HFFc6 (cell line): Measurements from ENCODE around the gene IGF1R. TPM values are rescaled to one million over a fixed set of nuclear protein-coding genes. Genes with fewer than 3 reads are reported as not detected.

Source experiments
- DNase-seq: peaks from one replicate; pipeline ENCODE4 v3.0.0-alpha.2; 2018
- H3K27ac Mint-ChIP-seq: 2 replicates; pipeline ENCODE4 v1.8.0; 2020; ENCODE audit warnings: mild to moderate bottlenecking, mixed read lengths
- H3K27me3 Mint-ChIP-seq: 2 replicates; pipeline ENCODE4 v1.8.0; 2021; ENCODE audit warnings: mild to moderate bottlenecking, moderate library complexity, mixed read lengths; ENCODE audit not compliant: insufficient read depth
- H3K36me3 Mint-ChIP-seq: 2 replicates; pipeline ENCODE4 v1.8.0; 2021; ENCODE audit warnings: low read depth, mixed read lengths
- H3K4me1 Mint-ChIP-seq: 2 replicates; pipeline ENCODE4 v1.8.0; 2020; ENCODE audit warnings: low read depth, mixed read lengths
- H3K4me3 Mint-ChIP-seq: 2 replicates; pipeline ENCODE4 v1.8.0; 2020; ENCODE audit warnings: mild to moderate bottlenecking, moderate library complexity, mixed read lengths
- H3K9me3 Mint-ChIP-seq: 2 replicates; pipeline ENCODE4 v1.8.0; 2020; ENCODE audit warnings: mild to moderate bottlenecking, mixed read lengths
- total RNA-seq, 6 experiments: library from RNA; stranded (reverse); fragmentation: NEBNext Ultra II Directional; extraction: Animal tissue kit (Norgen Biotek cat#: 25700); gene quantifications; 2 replicates in 1 of 6; 3 replicates in 5 of 6; pipeline ENCODE4 v1.2.3, GENCODE V29; 2021
- TF ChIP-seq, protein P1 (sequence below): fragments of 200-600 bp; sonication (generic); IDR thresholded peaks from 2 replicates; pipeline ENCODE4 v1.5.0; 2021; ENCODE audit warnings: antibody characterized with exemption, mild to moderate bottlenecking

Gene IGF1R
- total RNA-seq, 6 experiments from 2014 or later = 46.7 to 61.9 (median 50.1) TPM

DNA sequence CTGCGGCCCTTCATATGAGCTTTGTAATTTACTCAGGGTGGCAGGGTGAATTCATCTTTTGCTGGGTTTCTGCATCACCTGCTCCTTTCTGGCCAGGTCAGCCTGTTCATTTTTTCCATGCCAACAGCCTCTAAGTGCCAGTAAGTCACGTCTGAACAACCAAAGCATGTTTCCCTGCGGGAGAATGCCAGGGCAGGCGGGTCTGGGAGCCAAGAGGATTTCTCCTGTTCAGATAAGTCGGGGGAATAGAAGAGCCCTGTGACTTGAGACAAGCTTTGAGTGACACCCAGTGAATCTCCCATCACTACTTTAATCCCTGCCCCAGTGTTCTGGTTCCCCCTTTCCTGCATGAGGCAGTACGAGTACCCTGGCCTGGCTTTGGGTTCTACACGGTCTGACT lies 206.2 kb downstream of the IGF1R start:
- H3K27ac Mint-ChIP-seq = peak overlapping the region; percentile 82
- no peaks in the 10 kb centered on the region for H3K9me3 Mint-ChIP-seq
- peaks cover 97% of the 10 kb centered on the region for H3K4me1 Mint-ChIP-seq
- peaks cover 6% of the 10 kb centered on the region; the same call in 1 of the 2 replicates for H3K36me3 Mint-ChIP-seq
- TF ChIP-seq, protein P1, sequence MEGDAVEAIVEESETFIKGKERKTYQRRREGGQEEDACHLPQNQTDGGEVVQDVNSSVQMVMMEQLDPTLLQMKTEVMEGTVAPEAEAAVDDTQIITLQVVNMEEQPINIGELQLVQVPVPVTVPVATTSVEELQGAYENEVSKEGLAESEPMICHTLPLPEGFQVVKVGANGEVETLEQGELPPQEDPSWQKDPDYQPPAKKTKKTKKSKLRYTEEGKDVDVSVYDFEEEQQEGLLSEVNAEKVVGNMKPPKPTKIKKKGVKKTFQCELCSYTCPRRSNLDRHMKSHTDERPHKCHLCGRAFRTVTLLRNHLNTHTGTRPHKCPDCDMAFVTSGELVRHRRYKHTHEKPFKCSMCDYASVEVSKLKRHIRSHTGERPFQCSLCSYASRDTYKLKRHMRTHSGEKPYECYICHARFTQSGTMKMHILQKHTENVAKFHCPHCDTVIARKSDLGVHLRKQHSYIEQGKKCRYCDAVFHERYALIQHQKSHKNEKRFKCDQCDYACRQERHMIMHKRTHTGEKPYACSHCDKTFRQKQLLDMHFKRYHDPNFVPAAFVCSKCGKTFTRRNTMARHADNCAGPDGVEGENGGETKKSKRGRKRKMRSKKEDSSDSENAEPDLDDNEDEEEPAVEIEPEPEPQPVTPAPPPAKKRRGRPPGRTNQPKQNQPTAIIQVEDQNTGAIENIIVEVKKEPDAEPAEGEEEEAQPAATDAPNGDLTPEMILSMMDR = no peak
- no peak for DNase-seq
- peak overlapping the region; percentile 22 for H3K4me3 Mint-ChIP-seq
- H3K27me3 Mint-ChIP-seq = peaks cover 3% of the 10 kb centered on the region

DNA sequence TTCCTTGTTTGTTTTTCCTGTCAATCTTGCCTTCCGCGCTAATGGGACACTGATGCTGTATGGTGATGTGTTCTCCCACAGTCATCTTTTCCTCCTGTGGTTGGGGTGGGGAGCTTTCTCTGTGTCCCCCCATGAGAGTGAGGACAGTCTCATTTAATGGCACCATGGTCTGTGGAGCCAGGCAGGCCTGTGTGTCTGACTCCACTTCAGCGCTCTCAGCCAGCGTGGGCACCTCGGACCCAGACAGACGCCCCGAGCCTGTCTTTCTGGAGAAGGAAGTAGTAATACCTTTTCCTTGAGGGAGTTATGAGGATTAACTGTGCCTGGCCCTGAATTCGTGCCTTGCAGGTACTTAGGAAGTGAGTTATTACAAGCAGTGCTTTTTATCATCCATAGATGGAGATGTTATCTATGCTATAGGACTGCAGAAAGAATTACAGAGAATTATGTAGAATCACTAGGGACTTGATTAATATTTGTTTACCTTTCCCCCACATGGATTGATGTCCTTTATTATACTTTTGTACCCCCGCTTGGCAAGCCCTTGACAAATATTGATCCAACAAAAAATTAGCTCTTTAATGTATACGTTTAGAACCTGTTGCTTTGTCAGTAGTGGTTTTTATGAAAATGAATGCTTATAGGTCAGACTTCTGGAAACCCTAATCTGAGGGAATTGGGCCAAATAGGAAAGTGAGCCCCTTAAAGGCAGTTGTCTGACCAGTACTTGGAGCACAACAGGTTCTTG lies 206.9 kb downstream of the IGF1R start:
- H3K9me3 Mint-ChIP-seq = no peaks in the 10 kb centered on the region
- peaks cover 3% of the 10 kb centered on the region for H3K27me3 Mint-ChIP-seq
- H3K27ac Mint-ChIP-seq = peak overlapping the region; percentile 82
- peaks cover 6% of the 10 kb centered on the region; the same call in 1 of the 2 replicates for H3K36me3 Mint-ChIP-seq
- H3K4me1 Mint-ChIP-seq = peaks cover 97% of the 10 kb centered on the region
- TF ChIP-seq, protein P1 = no peak
- H3K4me3 Mint-ChIP-seq = peak overlapping the region; percentile 54
- DNase-seq = no peak

DNA sequence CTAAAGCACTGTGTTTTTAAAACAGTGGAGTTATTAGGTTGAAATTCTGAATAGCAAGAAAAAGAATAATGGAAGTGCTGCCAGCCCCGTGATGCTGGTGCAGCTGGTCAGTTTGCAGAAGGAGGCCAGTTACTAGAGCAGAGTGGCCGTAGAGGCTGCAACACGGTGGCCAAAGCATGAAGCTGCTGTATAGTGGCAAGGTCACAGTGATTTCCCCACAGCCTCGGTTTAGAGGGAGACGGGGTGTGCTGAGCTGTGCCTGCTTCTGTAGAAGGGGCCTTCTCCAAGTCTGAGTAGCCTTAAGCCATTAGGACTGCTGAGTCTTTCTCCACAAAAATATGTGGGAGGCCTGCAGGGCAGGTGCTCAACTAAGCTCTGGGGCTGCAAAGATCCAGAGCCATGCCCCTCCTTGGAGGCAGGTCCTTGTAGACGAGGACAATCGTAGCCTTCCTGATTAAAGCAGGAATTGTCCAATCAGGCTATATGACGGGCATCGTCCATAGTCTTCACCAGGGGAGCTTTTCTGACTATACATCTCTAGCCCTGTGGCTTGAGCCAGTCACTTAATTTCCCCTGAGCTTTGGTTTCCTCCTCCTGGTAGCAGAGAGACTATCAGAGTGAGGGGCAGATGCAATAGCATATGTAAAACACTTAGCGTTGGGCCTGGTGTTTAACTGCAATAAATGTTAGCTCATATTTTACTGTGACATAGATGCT lies 207.6 kb downstream of the IGF1R start:
- no peaks in the 10 kb centered on the region for H3K9me3 Mint-ChIP-seq
- H3K27me3 Mint-ChIP-seq = peaks cover 3% of the 10 kb centered on the region
- TF ChIP-seq, protein P1 = no peak; the same call in 1 of the 2 replicates
- DNase-seq = no peak
- peaks cover 6% of the 10 kb centered on the region; the same call in 1 of the 2 replicates for H3K36me3 Mint-ChIP-seq
- H3K27ac Mint-ChIP-seq = peak overlapping the region; percentile 82
- H3K4me1 Mint-ChIP-seq = peaks cover 97% of the 10 kb centered on the region
- H3K4me3 Mint-ChIP-seq = peak overlapping the region; percentile 69

DNA sequence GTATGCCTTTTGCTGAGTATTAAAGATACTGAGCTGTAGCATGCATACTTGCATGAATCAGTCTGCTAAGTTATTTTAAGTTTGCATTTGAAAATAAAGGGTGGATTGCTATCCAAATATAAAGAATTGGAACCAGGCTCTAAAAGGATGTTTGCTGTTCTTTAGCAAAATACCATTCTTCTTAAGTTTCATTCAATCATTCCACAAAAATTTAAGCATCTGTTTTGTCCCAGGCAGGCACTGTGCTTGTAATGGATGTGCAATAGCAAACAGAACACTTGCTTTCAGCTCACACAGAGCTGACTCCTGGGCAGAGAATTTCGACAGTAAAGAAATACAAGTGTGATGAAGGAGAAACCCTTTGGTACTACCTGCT lies 208.2 kb downstream of the IGF1R start:
- Mint-ChIP-seq H3K4me3 (peak overlapping the region; percentile 69), H3K4me1 (peaks cover 97% of the 10 kb centered on the region), H3K27me3 (peaks cover 3% of the 10 kb centered on the region), H3K27ac (peak overlapping the region; percentile 82), H3K36me3 (peaks cover 6% of the 10 kb centered on the region; the same call in 1 of the 2 replicates), H3K9me3 (no peaks in the 10 kb centered on the region)
- peak; percentile 91 for DNase-seq
- TF ChIP-seq, protein P1 = no peak

DNA sequence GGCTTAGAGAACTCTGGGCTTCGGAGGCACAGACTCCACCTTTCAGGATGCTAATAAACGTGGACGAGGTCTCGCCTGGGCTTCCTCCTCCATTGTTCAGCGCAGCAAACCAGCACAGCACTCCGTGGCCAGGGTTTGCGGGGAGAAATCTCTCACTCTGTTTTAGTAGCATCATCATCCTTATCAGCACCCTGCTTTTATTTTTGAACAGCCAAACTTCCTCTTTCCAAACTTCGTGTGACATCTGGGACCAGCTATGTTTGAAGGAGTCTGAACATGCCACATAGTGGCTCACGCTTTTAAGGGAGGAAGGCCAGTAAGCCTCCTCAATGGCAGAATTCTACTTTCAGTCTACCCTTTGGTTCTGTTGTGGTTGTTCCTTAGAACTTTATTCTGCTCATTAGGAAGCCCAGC lies 210.3 kb downstream of the IGF1R start:
- Mint-ChIP-seq H3K9me3 (no peaks in the 10 kb centered on the region), H3K4me1 (peaks cover 100% of the 10 kb centered on the region), H3K27ac (peak overlapping the region; percentile 82), H3K4me3 (peak overlapping the region; percentile 75; the same call in 1 of the 2 replicates), H3K36me3 (peaks cover 6% of the 10 kb centered on the region; the same call in 1 of the 2 replicates), H3K27me3 (no peaks in the 10 kb centered on the region)
- DNase-seq = no peak
- TF ChIP-seq, protein P1 = no peak
